Kidney epithelial cell (primary cell): ENCODE measurements around the gene ULK4. TPM values are rescaled to one million over a fixed set of nuclear protein-coding genes. Genes with fewer than 3 reads are reported as not detected.
"Not testable (repeated sequence)": the region's sequence is repeated elsewhere in the genome, so short reads cannot be mapped to it uniquely, and the experiment has no call there.

ENCODE experiments used
- DNase-seq: peaks from one replicate; pipeline ENCODE4 v3.0.0-alpha.2; 2010; ENCODE audit warnings: low read depth
- H3K27me3 ChIP-seq: 2 replicates; pipeline ENCODE4 v1.6.0; 2011; ENCODE audit warnings: low read length; ENCODE audit not compliant: control insufficient read depth, insufficient read depth
- H3K36me3 ChIP-seq: 2 replicates; pipeline ENCODE4 v1.5.1; 2011; ENCODE audit warnings: low read length; ENCODE audit not compliant: control insufficient read depth, insufficient read depth
- H3K4me3 ChIP-seq: 2 replicates; pipeline ENCODE4 v1.5.1; 2011; ENCODE audit warnings: low read depth, mild to moderate bottlenecking, control low read depth, low read length
- CTCF ChIP-seq: IDR thresholded peaks from 2 replicates; pipeline ENCODE4 v1.5.1; 2011; ENCODE audit warnings: mild to moderate bottlenecking, moderate library complexity, low read length, control low read depth, inconsistent platforms; ENCODE audit not compliant: insufficient read depth, poor library complexity, severe bottlenecking
- total RNA-seq: library from RNA; depleted of rRNA; stranded (reverse); fragments of >200 nt; gene quantifications from 2 replicates; pipeline ENCODE4 v1.2.3, GENCODE V29; 2015

Gene ULK4
- total RNA-seq, 1 donor from 2014 or later = 18.3 TPM

GRCh38 chr3:41845826-41846225 lies 116.1 kb downstream of the ULK4 start:
- Histone ChIP-seq H3K4me3 (no peak overlapping the region), H3K36me3 (no peaks in the 10 kb centered on the region), H3K27me3 (no peaks in the 10 kb centered on the region)
- no peak for TF ChIP-seq CTCF
- DNase-seq = no peak

- not testable (repeated sequence) for DNase-seq, H3K36me3 ChIP-seq, H3K27me3 ChIP-seq, H3K4me3 ChIP-seq
Observed at GRCh38 chr3:41844256-41844655, 117.6 kb downstream of the ULK4 start.

GRCh38 chr3:41840936-41841668 lies 120.8 kb downstream of the ULK4 start:
- not testable (repeated sequence) for DNase-seq, H3K27me3 ChIP-seq, H3K36me3 ChIP-seq, H3K4me3 ChIP-seq

- H3K27me3 ChIP-seq = no peaks in the 10 kb centered on the region
- no peak overlapping the region for H3K4me3 ChIP-seq
- no peak for DNase-seq
- H3K36me3 ChIP-seq = no peaks in the 10 kb centered on the region
- TF ChIP-seq CTCF = no peak
Observed at GRCh38 chr3:41836360-41837134, 125.4 kb downstream of the ULK4 start.

- Histone ChIP-seq H3K4me3 (no peak overlapping the region), H3K36me3 (no peaks in the 10 kb centered on the region), H3K27me3 (no peaks in the 10 kb centered on the region)
- no peak for DNase-seq
- TF ChIP-seq CTCF = no peak
Observed at GRCh38 chr3:41833628-41834027, 128.3 kb downstream of the ULK4 start.

- H3K27me3 ChIP-seq = no peaks in the 10 kb centered on the region
- H3K4me3 ChIP-seq = no peak overlapping the region
- TF ChIP-seq CTCF = no peak
- no peak for DNase-seq
- no peaks in the 10 kb centered on the region for H3K36me3 ChIP-seq
Observed at GRCh38 chr3:41819236-41819635, 142.7 kb downstream of the ULK4 start.
